DMS53 treated with DMSO at 0.1 percent for 48 hours (cell line): ENCODE data around the gene SPINK1.
"Not testable (repeated sequence)": the region's sequence is repeated elsewhere in the genome, so short reads cannot be mapped to it uniquely, and the experiment has no call there.

Experiments
- DNase-seq: peaks from one replicate; lab custom pipeline; 2025; ENCODE audit not compliant: unreplicated experiment; lab: John Stamatoyannopoulos, UW

The SPINK1 gene

DNA sequence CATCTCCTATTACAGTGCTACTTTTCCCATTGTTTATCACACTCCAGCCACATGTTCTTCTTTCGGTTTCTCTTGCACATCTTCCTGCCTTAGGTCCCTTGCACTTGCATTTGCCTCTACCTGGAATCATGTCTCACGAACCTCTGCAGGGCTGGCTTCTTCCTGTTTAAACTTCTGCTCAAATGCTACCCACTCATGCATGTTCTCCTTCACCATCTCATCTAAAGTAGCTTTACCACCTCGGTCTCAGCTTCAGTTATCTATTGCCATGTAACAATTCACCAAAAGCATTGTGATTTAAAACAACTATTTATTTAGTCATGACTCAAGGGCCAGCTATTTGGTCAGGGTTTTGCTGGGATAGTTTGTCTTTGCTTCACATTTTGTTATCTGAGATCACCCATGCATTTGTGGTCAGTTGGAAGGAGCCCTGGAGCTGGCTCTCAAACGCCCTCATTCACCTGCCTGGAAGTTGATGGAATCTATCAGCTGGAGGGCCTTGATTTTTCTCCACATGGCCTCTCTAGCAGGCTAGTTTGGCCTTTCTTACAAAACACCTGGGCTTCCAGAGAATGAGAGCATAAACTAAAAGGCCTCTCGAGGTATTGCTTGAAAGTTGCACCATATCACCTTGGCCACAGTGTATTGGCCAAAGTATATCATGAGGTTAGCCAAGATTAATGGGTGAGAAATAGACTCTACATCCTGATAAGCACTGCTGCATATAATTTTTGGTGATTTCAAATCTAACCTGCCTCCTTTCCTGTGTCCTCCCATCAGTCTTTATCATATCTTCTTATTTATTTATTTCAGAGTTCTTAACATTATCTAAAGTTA, 21.4 kb downstream of the SPINK1 start:
- DNase-seq, result peak; percentile 29

DNA sequence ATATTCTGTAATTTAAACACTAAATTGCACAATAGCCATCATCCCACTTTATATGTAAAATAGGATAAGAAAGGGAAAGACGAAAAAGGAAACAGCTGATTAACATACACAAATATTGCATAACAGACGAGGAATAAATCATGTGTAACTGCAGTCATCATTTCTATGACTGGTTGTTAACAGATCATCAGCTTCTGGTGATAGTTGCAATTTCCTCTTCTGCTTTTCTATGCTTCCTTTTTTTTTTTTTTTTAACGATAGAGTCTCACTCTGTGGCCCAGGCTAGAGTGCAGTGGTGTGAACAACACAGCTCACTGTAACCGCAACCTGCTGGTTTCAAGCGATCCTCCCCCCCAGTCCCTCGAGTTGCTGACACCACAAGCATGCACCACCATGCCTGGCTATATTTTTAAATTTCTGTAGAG, 26.4 kb downstream of the SPINK1 start:
- no peak for DNase-seq

DNA sequence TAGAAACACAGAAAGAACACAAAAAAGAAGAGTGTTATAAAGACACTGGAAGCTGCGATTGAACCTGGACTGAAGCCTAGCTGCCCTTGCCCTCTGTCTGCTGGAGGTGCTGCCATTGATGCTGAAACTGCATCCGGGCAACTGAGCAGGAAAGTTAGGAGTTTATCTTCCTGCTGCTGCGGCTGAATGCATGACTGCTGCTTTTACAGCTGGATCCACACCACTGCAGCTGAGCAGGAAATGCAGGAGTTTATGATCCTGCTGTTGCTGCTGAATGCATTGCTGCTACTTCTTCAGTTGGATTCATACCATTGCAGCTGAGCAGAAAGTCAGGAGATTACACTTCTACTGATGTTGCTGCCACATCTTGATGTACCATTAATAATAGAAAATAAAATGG, 27.1 kb downstream of the SPINK1 start:
- no peak for DNase-seq

DNA sequence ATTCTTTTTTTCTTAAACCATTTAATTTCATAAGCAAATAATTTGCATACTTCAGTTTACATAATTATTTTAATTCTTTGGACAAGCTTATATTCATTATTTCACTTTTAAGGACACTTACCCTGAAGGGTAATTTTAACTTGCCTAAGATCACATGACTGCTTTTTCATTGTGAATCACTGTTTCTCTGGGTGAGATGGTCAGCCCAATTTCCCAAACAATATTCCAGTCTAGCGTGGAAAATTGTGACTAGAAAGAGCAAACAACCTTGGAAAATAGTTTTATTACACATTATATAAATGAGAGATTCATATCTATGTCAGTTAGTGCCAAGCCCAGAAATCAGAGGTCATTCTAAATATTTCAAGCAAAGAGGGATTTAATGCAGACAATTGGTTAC, 27.5 kb downstream of the SPINK1 start:
- no peak for DNase-seq

DNA sequence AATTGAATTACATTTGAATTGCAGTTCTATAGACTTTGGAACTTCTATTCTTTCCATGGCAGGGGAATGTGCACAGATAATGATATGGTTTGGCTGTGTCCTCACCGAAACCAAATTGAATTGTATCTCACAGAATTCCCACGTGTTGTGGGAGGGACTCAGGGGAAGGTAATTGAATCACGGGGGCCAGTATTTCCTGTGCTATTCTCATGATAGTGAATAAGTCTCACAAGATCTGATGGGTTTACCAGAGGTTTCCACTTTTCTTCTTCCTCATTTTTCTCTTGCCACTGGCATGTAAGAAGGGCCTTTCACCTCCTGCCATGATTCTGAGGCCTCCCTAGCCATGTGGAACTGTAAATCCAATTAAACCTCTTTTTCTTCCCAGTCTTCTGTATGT, 28.3 kb downstream of the SPINK1 start:
- not testable (repeated sequence) for DNase-seq

DNA sequence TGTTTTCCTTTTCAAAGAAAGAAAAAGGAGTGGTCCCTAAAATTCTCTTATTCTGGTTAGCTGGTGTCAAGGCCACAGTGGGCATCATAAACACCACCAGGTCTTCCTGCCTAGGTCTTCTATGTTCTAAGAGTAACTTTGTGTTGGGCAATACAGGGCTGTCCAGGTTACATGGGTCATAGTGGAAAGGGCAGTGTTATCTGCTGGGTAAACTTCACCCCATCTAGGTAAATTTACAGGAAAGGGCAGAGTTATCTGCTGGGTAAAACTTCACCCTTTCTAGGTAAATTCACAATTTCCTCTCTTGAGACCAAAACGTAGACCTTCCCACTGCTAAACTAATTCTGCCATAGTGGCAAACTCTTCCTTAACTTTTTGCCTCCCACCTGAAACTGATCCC, 30.0 kb downstream of the SPINK1 start:
- DNase-seq, result no peak

DNA sequence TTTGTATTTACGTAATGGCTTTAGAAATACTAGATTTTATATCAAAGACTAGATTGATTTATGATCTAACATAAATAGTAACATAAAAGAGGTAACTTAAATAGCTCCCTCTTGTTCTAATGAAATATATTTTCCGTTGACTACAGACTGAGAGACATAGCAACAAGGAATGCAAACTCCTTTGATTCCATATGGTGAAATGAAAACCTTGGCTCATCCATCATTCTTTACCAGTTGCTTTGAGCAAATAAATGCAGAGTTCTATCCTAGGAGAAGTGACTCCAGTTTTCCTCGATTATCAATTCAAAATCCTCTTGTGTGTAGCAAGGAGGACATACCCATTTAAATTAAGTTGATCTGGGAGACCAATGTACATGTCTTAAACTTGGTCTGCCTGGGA, 31.0 kb downstream of the SPINK1 start:
- DNase-seq, result no peak

DNA sequence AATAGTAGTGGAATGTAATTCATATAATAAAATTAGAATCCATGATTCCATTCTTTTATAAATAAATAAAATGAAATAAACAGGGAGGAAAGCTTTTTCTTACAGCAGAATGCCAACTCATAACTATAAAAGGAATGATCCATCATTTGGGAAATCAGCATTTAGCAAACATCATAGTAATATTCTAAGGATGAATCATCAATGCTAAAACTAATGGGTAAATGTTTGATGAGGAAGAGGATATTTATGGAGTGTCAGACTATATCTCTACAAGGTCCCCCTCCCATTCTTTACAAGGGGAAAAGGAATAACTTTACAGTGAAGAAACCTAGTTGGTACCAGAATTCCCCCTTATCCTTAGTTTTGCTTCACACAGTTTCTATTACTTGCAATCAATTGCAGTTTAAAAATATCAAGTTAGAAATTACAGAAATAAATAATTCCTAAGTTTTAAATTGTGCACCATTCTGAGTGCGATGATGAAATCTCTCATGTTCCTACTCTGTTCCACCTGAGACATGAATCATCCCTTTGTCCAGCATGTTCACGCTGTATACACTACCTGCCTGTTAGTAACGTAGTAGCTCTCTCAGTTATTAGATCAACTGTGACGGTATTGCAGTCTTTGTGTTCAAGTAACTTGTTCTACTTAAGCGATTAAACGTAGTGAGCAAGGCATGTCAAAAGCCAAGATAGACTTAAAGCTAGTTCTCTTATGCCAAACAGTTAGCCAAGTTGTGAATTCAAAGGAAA, 34.7 kb downstream of the SPINK1 start:
- DNase-seq, result no peak

DNA sequence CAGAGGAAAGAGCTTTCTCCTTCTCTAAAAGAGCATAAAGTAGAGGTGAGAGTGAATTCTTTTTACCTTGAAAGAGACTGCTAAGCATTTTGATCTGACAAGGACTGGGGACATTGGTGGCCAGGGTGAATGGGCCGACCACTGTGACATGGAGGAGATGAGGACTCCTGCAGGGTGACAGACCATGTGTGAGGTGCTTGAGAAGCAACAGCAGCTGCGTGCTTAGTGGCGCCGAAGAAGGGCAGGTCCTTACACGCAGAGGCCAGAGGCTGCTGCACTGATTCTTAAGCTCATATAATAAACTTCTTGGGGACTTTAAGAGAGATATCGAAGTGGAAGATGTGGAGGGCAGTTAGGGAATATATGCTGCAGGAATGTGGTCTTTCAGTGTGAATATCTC, 40.3 kb downstream of the SPINK1 start:
- no peak for DNase-seq

DNA sequence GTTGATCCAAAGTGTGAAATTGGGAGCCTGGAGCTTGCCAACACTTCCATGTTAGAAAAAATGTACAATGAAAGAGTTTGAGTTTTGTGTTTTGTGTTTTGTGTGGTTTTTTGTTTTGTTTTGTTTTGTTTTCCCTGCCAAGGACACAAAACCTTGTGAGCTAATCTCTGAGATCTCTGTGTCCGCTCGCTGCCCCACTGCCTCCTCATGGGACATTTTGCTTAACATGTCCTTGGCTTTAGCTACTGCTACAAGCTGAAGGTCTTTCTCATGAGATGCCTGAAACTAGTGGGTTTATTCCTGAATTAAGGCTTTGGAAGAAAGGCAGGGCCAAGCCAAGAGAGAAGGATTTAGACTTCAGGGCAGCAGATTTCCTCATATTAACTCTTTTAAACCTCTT, 41.7 kb downstream of the SPINK1 start:
- no peak for DNase-seq

DNA sequence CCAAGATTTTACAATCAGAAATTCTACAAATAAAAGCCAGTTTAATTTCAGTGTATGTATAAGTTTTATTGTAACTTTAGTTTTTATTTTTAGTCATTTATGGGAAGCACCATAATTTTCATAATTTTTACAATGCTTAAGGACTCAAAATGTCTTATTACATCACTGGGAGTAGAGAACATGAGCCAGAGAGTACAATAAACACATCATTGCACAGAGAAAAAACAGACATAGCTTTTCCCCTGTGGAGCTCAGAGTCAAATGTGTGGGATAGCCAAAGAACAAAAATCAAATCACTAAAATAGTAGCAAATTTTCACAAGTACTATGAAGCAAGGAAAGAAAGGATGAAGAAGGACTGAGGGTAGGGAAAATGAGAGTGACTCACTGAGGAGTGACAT, 43.4 kb downstream of the SPINK1 start:
- DNase-seq, result no peak

DNA sequence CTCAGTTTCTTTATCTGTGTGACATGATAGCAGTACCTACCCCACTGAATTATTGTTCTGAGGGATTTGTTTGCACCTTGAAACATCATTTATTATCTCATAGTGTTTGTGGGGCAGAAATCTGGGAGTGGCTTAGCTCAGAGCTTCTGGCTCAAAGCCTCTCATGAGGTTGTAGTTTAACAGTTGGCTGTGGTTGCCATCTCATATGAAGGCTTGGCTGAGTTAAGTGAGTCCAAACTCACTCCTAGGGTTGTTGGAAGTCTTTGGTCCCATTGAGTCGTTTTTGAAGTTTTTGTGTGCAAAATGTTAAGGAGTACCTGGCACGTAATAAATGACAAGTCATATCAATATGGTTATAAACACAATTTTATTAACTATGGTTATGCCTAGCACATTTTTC, 45.3 kb downstream of the SPINK1 start:
- DNase-seq, result no peak

DNA sequence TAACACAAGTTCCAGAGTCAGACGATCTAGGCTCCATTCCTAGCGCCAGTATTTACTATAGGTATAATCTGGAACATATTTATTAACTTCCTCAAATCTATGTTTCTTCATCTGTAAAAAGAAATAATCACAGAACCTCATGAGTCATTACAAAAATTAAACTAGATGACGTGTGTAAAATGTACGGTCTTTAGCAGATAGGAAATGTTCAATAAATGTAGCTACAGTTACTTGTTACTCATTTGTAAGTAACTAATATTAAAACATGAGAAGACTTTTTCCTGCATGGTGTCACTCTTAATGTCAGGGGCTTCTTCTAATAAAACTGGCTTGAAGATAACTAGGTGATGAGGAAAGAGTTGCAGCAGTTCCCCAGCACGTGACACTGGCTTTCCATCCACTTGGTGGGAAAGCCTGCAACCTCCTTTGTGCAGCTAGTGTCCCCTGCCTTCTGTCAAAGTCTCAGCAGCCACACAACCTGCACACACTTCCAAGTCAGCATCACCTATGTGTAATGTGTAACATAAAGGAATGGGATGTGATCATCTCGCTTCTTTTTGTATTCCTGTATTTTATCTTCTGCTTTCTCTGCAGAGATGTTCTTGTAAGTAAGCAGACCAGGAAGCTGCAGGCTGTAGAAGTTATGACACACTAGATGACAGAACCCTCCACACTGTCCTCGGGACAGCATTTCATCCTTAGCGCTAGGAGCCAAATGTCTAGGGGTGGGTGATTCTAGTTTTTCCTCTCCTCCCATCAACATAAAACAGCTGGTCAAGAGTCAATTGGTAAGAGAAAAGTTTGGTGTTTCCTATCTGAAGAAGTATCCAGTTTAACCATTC, 47.1 kb downstream of the SPINK1 start:
- no peak for DNase-seq

DNA sequence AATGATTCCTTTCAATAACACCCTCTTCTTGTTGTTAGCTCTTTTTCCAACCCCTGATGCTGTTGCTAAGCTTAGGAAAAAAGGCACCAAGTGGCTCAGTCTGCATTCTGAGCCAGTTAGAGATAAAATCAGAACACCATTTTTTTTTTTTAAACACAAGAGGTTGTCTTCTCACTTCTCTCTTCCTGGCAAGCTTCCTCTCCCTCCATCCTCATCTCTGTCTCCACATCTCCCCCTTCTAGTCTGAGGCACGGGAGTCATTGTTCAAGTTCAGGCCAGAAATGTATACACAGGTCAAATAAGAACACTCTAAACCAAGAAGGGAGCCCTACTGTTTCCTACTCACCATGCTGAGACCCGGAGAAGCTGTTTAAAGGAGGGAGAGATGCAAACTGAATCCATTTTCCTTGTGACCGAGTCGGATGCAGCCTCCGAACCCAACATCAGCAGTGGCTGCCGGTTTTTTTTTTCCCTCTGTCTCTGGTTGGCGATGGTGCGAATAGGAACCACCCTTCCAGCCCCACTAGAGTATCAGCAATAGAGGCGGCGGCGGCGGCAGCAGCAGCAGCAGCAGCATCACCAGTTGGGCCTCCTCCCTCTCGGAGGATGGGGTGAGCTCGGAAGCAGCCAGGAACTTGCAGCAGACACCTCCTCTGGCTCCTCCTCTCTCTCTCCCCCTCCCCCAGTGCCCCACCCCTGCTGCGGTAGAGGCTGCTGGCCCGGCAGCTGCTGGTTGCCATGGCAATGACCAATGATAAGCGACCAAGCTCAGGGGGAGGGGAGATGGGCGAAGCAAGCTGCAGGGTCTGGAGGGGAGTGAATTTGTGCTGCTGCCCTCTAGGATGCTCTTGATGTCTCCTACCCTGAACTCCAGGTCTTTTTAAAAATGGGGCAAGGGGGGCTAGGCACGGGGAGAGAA, 49.1 kb downstream of the SPINK1 start, which contains the start of gene JAKMIP2:
Gene JAKMIP2, minus strand, starts transcription at position 619 of the 919 bp plus-strand sequence. CDS start 110,922 bp downstream, outside the sequence.
- DNase-seq, result peak; percentile 75

DNA sequence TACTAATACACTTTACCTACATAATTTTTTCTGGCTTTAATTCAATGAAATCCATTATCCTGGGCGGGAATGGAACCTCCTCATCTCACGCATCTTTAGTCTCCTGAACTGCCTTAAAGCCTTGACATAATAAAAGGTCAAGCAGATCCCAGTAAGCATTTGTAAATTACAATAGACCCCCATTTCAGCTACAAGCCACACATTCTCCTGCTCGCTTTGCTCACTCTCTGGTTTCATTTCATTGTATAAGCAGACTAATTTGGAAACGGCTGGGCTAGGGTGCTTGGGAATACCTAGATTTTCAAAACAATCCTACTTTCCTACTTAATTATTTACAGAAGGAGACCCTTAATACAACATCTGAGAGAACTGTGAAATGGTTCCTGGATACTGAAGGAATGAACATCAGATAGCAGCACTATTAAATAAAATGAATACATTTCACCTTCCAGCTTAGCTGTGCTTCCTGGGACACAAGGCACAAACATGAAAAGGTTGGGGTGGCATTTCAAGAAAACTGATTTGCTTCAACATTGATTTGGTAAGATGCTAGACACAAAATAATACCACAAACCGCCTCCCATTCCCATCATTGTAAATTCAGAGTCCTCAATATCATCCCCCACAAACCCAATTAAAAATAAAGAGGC, 50.4 kb downstream of the SPINK1 start:
- DNase-seq, result no peak

DNA sequence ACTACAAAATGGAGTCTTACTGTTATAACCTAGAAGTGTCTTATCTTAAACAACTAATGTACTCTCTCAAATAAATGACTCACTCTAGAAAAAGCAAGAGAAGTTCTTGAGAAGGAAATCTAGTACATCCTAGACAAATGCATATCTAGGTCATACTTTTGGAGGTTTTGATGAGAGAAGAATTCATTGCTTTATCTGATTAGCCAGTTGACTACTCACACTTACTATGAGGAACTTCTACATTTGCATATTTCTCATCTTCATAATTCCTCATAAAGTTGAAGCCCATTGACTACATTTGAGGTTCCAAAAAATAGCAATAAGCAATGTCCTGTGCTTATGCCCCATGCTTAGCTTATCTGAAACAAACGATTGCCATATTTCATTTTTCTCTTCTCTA, 51.8 kb downstream of the SPINK1 start:
- no peak for DNase-seq

DNA sequence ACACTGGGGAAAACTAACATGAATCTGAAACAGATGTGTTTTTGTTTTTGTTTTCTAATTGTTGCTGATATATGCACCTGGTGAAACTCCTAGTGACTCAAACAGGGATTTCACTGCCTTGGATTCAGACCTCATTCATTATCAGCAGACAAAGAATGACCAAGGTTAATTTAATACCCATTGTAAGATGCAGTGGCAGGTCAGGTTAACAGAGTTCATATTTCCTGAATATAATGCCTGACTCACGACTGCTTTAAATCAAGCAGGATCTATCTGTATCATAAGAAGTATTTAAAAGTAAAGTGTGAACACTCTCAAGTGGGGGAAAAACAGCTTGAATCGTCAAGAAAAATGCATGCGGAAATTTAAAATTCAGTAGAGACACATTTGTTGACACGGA, 54.5 kb downstream of the SPINK1 start:
- DNase-seq, result no peak
